CD14-positive monocyte (primary cell): Measurements from ENCODE around the gene SLC12A8. TPM values are rescaled to one million over a fixed set of nuclear protein-coding genes. Genes with fewer than 3 reads are reported as not detected.

Source experiments
- DNase-seq, 3 donors: peaks; one replicate each; pipeline ENCODE4 v3.0.0-alpha.2; 2011 to 2022
- H2AFZ ChIP-seq: 2 replicates; pipeline ENCODE4 v1.6.0; 2012; ENCODE audit warnings: mild to moderate bottlenecking, low read depth, low read length, inconsistent platforms; ENCODE audit not compliant: insufficient read depth, poor library complexity, severe bottlenecking
- H3K27ac ChIP-seq, 2 donors: 1 replicate in 1 of 2; 2 replicates in 1 of 2; pipeline ENCODE4 v1.5.1; 2012 to 2013; ENCODE audit warnings: low read length in 2 of 2, control low read depth in 1 of 2, inconsistent platforms in 1 of 2, low read depth in 1 of 2, mild to moderate bottlenecking in 1 of 2
- H3K27me3 ChIP-seq, 2 donors: one replicate each; pipeline versions ENCODE4 v1.6.0 to v1.6.1; 2011 to 2013; ENCODE audit warnings: low read length in 2 of 2; ENCODE audit not compliant: control insufficient read depth in 2 of 2, insufficient read depth in 2 of 2
- H3K36me3 ChIP-seq, 2 donors: replicated peaks in 1 of 2; 1 replicate in 1 of 2; 2 replicates in 1 of 2; pipeline versions ENCODE4 v1.5.1 to v1.6.1; 2012 to 2013; ENCODE audit warnings: low read length in 2 of 2, control low read depth in 1 of 2, inconsistent platforms in 1 of 2, mild to moderate bottlenecking in 1 of 2; ENCODE audit not compliant: insufficient read depth in 2 of 2, control insufficient read depth in 1 of 2
- H3K4me1 ChIP-seq, 2 donors: 1 replicate in 1 of 2; 2 replicates in 1 of 2; pipeline versions ENCODE4 v1.5.1 to v1.6.1; 2012 to 2013; ENCODE audit warnings: low read length in 2 of 2, control low read depth in 1 of 2, inconsistent platforms in 1 of 2, mild to moderate bottlenecking in 1 of 2, moderate library complexity in 1 of 2; ENCODE audit not compliant: insufficient read depth in 2 of 2, control insufficient read depth in 1 of 2
- H3K4me2 ChIP-seq: replicated peaks from 2 replicates; pipeline ENCODE3; 2012; ENCODE audit warnings: low read length, moderate library complexity, mild to moderate bottlenecking; ENCODE audit not compliant: poor library complexity, severe bottlenecking; ENCODE audit errors: extremely low read depth
- H3K4me3 ChIP-seq, 3 experiments: fragments of 200-600 bp in 1 of 3; sonication (generic) in 1 of 3; replicated peaks in 1 of 3; 1 replicate in 2 of 3; 2 replicates in 1 of 3; pipeline ENCODE4 v1.5.1; 2011 to 2013; ENCODE audit warnings: low read length in 3 of 3, mild to moderate bottlenecking in 3 of 3, control low read depth in 2 of 3, low read depth in 2 of 3, inconsistent platforms in 1 of 3, moderate library complexity in 1 of 3
- H3K79me2 ChIP-seq: 2 replicates; pipeline ENCODE4 v1.6.0; 2012; ENCODE audit warnings: mild to moderate bottlenecking, control low read depth, inconsistent platforms, low read length, moderate library complexity; ENCODE audit not compliant: insufficient read depth
- H3K9ac ChIP-seq: 2 replicates; pipeline ENCODE4 v1.6.0; 2017; ENCODE audit warnings: low read length, mild to moderate bottlenecking; ENCODE audit not compliant: insufficient read depth, poor library complexity, severe bottlenecking
- H3K9me3 ChIP-seq, 2 donors: replicated peaks in 1 of 2; 1 replicate in 1 of 2; 2 replicates in 1 of 2; pipeline versions ENCODE4 v1.5.1 to v1.6.1; 2012 to 2013; ENCODE audit warnings: low read length in 2 of 2, control low read depth in 1 of 2; ENCODE audit not compliant: control insufficient read depth in 1 of 2, insufficient read depth in 1 of 2
- H4K20me1 ChIP-seq: 2 replicates; pipeline ENCODE4 v1.6.0; 2012; ENCODE audit warnings: mild to moderate bottlenecking, low read length, control low read depth, moderate library complexity; ENCODE audit not compliant: insufficient read depth
- H3K27ac Mint-ChIP-seq, 7 donors: one replicate each; pipeline ENCODE4 v1.8.0; 2020; ENCODE audit warnings: mild to moderate bottlenecking in 7 of 7, mixed read lengths in 7 of 7, moderate library complexity in 6 of 7, inconsistent platforms in 2 of 7
- H3K27me3 Mint-ChIP-seq, 3 donors: one replicate each; pipeline ENCODE4 v1.8.0; 2021 to 2022; ENCODE audit warnings: low read depth in 3 of 3, mild to moderate bottlenecking in 3 of 3, mixed read lengths in 3 of 3, moderate library complexity in 3 of 3, inconsistent platforms in 1 of 3
- H3K36me3 Mint-ChIP-seq, 2 donors: one replicate each; pipeline ENCODE4 v1.8.0; 2020; ENCODE audit warnings: mixed read lengths in 2 of 2, inconsistent platforms in 1 of 2, mild to moderate bottlenecking in 1 of 2
- H3K4me1 Mint-ChIP-seq: one replicate; pipeline ENCODE4 v1.8.0; 2020; ENCODE audit warnings: mild to moderate bottlenecking, mixed read lengths
- H3K4me3 Mint-ChIP-seq, 2 donors: one replicate each; pipeline ENCODE4 v1.8.0; 2020; ENCODE audit warnings: mild to moderate bottlenecking in 2 of 2, mixed read lengths in 2 of 2, moderate library complexity in 1 of 2
- H3K9me3 Mint-ChIP-seq, 7 donors: one replicate each; pipeline ENCODE4 v1.8.0; 2020 to 2022; ENCODE audit warnings: mixed read lengths in 7 of 7, mild to moderate bottlenecking in 6 of 7, moderate library complexity in 6 of 7, inconsistent platforms in 2 of 7
- WGBS: methylation state at CpG from one replicate; pipeline ENCODE4 v1.1.5; 2013; ENCODE audit warnings: missing lambda C conversion rate; ENCODE audit not compliant: insufficient coverage; 5-methylcytosine and 5-hydroxymethylcytosine counted together
- intact Hi-C, 2 donors: fragments of 100-400 bp; cut with micrococcal nuclease; formaldehyde crosslinking; loops; one replicate each; pipeline versions ENCODE4 v1.15.0 to v1.15.1; 2023
- polyA plus RNA-seq, 3 donors: library from polyadenylated mRNA; depleted of rRNA in 1 of 3; unstranded in 2 of 3; stranded (reverse) in 1 of 3; fragments of 300-500 nt in 2 of 3; fragments of >200 nt in 1 of 3; fragmentation: Illumina TruSeq in 2 of 3; gene quantifications; 1 replicate in 2 of 3; 2 replicates in 1 of 3; pipeline ENCODE4 v1.2.3, GENCODE V29; 2012 to 2021
- TF ChIP-seq, protein P1 (sequence below): fragments of 200-600 bp; IDR thresholded peaks from one replicate; pipeline ENCODE4 v1.8.0; 2022; ENCODE audit warnings: antibody characterized with exemption, mild to moderate bottlenecking

The SLC12A8 gene
- polyA plus RNA-seq, 3 donors, result 0.23 to 0.46 (median 0.35) TPM

DNA sequence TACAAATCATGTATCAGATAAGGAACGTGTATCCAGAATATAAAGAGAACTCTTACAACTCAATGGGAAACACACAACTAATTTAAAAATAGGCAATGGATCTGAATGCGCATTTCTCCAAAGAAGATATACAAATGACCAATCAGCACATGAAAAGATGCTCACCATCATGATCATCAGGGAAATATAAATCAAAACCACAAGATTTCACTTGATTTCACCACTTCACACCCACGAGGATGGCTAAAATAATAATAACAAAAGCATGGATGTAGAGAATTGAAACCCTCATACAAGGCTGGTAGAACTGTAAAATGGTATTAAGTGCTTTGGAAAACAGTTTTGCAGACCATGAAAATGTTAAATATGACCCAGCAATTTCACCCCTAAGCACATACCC lies 26.7 kb upstream of the SLC12A8 start:
- H3K27ac Mint-ChIP-seq, result no peak overlapping the region
- H3K36me3 ChIP-seq, result peaks cover 2 to 15% of the 10 kb centered on the region in 2 donors

DNA sequence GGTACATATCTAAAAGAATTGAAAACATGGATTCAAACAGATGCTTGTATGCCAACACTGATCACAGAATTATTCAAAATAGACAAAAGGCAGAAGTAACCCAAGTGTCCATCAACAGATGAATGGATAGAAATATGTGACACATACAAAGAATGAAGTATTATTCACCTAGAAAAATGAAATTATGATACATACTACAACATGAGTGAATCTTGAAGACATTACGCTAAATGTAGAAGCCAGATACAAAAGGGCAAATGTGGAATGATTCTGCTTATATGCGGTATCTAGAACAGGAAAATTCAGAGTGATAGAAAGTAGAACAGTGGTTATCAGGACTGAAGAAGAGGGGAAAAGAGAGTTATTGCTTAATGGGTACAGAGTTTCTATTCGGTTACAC lies 26.2 kb upstream of the SLC12A8 start:
- Histone ChIP-seq H3K27me3 (no peaks in the 10 kb centered on the region), H2AFZ (no peak overlapping the region), H3K9ac (no peak overlapping the region), H3K4me1 (peaks cover 17 to 35% of the 10 kb centered on the region in 2 donors), H3K36me3 (peaks cover 6 to 18% of the 10 kb centered on the region in 2 donors), H3K27ac (no peak overlapping the region), H3K4me2 (no peak overlapping the region), H3K79me2 (no peaks in the 10 kb centered on the region), H3K9me3 (no peaks in the 10 kb centered on the region), H4K20me1 (peaks cover 63% of the 10 kb centered on the region), H3K4me3 (no peak overlapping the region)
- intact Hi-C loops, result no loop called here
- Mint-ChIP-seq H3K4me3 (no peak overlapping the region), H3K27me3 (peaks cover 0 to 3% (median 0%) of the 10 kb centered on the region in 3 donors), H3K4me1 (peaks cover 39% of the 10 kb centered on the region), H3K9me3 (no peaks in the 10 kb centered on the region), H3K27ac (no peak overlapping the region), H3K36me3 (peaks cover 34 to 46% of the 10 kb centered on the region in 2 donors)
- TF ChIP-seq, protein P1, sequence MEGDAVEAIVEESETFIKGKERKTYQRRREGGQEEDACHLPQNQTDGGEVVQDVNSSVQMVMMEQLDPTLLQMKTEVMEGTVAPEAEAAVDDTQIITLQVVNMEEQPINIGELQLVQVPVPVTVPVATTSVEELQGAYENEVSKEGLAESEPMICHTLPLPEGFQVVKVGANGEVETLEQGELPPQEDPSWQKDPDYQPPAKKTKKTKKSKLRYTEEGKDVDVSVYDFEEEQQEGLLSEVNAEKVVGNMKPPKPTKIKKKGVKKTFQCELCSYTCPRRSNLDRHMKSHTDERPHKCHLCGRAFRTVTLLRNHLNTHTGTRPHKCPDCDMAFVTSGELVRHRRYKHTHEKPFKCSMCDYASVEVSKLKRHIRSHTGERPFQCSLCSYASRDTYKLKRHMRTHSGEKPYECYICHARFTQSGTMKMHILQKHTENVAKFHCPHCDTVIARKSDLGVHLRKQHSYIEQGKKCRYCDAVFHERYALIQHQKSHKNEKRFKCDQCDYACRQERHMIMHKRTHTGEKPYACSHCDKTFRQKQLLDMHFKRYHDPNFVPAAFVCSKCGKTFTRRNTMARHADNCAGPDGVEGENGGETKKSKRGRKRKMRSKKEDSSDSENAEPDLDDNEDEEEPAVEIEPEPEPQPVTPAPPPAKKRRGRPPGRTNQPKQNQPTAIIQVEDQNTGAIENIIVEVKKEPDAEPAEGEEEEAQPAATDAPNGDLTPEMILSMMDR, result no peak
- no CpG with 5 or more reads among the region's 3 CpGs for WGBS
- DNase-seq, result no peak

More for the DNA sequence above, 26.7 kb upstream of the SLC12A8 start:
- Histone ChIP-seq H2AFZ (no peak overlapping the region), H3K9me3 (no peaks in the 10 kb centered on the region), H3K27me3 (no peaks in the 10 kb centered on the region), H3K27ac (no peak overlapping the region), H3K9ac (no peak overlapping the region), H3K4me3 (no peak overlapping the region), H4K20me1 (peaks cover 67% of the 10 kb centered on the region), H3K79me2 (no peaks in the 10 kb centered on the region), H3K4me2 (no peak overlapping the region), H3K4me1 (peaks cover 17 to 35% of the 10 kb centered on the region in 2 donors)
- no peaks in the 10 kb centered on the region for H3K9me3 Mint-ChIP-seq
- 100% methylated on average over 1 of the region's 3 CpGs for WGBS
- H3K27me3 Mint-ChIP-seq, result peaks cover 0 to 3% (median 0%) of the 10 kb centered on the region in 3 donors
- peaks cover 39% of the 10 kb centered on the region for H3K4me1 Mint-ChIP-seq
- intact Hi-C loops, result no loop called here
- H3K4me3 Mint-ChIP-seq, result no peak overlapping the region
- peaks cover 35 to 46% of the 10 kb centered on the region in 2 donors for H3K36me3 Mint-ChIP-seq
- no peak for DNase-seq
- TF ChIP-seq, protein P1, result no peak
